GM12878 (cell line): Measurements from ENCODE around the gene VWA7. TPM values are rescaled to one million over a fixed set of nuclear protein-coding genes. Genes with fewer than 3 reads are reported as not detected.
A peak's percentile ranks its signal among the peaks of the same experiment; 100 is the strongest.

ENCODE experiments used
- ATAC-seq: fragments of 200-7000 bp; cut with Tn5 transposase; 3 replicates; pipeline ENCODE4 v1.9.1; 2020; ENCODE audit warnings: mild to moderate bottlenecking, moderate library complexity
- BruUV-seq: library from RNA; stranded (reverse); fragments of 400-500 nt; replicated peaks from 2 replicates; lab custom pipeline; 2021; lab: Mats Ljungman, UMichigan
- CTCF ChIA-PET: fragments of 300-600 bp; sonication (Branson Sonifier 250); formaldehyde crosslinking; extraction: SDS; loops from one replicate; lab custom pipeline; 2021; ENCODE audit warnings: inconsistent platforms; lab: Yijun Ruan, JAX
- POLR2A ChIA-PET: fragments of 350-600 bp; formaldehyde crosslinking; extraction: SDS; loops from one replicate; lab custom pipeline; 2021; ENCODE audit warnings: inconsistent platforms; lab: Charles Lee
- RAD21 ChIA-PET: fragments of 300-600 bp; sonication (Branson Sonifier 250); formaldehyde crosslinking; loops from one replicate; lab custom pipeline; 2023; ENCODE audit warnings: antibody characterized with exemption; ENCODE audit not compliant: unreplicated experiment; lab: Charles Lee
- SMC1A ChIA-PET: fragments of 300-600 bp; sonication (Branson Sonifier 250); formaldehyde crosslinking; loops from one replicate; lab custom pipeline; 2023; ENCODE audit not compliant: unreplicated experiment, uncharacterized antibody; lab: Charles Lee
- DNase-seq: peaks from one replicate; pipeline ENCODE4 v3.0.0-alpha.2; 2011; ENCODE audit warnings: low read depth, low spot score
- FAIRE-seq: peaks from 3 replicates; lab custom pipeline; 2011; peaks lifted over from hg19 to GRCh38; lab: Jason Lieb, UNC
- H2AFZ ChIP-seq: 2 replicates; pipeline ENCODE4 v1.6.0; 2011; ENCODE audit warnings: low read depth, low read length, control low read depth; ENCODE audit not compliant: control insufficient read depth
- H3K27ac ChIP-seq: 2 replicates; pipeline ENCODE4 v1.5.1; 2011; ENCODE audit warnings: control low read depth; ENCODE audit not compliant: control insufficient read depth, insufficient read depth
- H3K27me3 ChIP-seq, 2 experiments: replicated peaks in 1 of 2; 2 replicates each; pipeline versions ENCODE4 v1.6.0 to v1.6.1; 2011; ENCODE audit warnings: low read length in 1 of 2; ENCODE audit not compliant: control insufficient read depth in 2 of 2, insufficient read depth in 2 of 2
- H3K36me3 ChIP-seq, 2 experiments: 2 replicates each; pipeline ENCODE4 v1.5.1; 2011; ENCODE audit warnings: low read length in 1 of 2; ENCODE audit not compliant: control insufficient read depth in 2 of 2, insufficient read depth in 2 of 2
- H3K4me1 ChIP-seq: 2 replicates; pipeline ENCODE4 v1.6.1; 2011; ENCODE audit warnings: mild to moderate bottlenecking, low read length, moderate library complexity, mixed read lengths; ENCODE audit not compliant: control insufficient read depth, insufficient read depth
- H3K4me2 ChIP-seq: 2 replicates; pipeline ENCODE4 v1.6.0; 2011; ENCODE audit warnings: control low read depth; ENCODE audit not compliant: control insufficient read depth, insufficient read depth
- H3K4me3 ChIP-seq: fragments of 200-600 bp; sonication (generic); 2 replicates; pipeline ENCODE4 v1.5.1; 2016
- H3K79me2 ChIP-seq: 2 replicates; pipeline ENCODE4 v1.6.0; 2011; ENCODE audit warnings: low read length; ENCODE audit not compliant: control insufficient read depth, insufficient read depth
- H3K9ac ChIP-seq: 2 replicates; pipeline ENCODE4 v1.8.0; 2011; ENCODE audit warnings: low read length, control low read depth, mixed read lengths; ENCODE audit not compliant: control insufficient read depth, insufficient read depth
- H3K9me3 ChIP-seq: replicated peaks from 3 replicates; pipeline ENCODE4 v1.5.1; 2011; ENCODE audit warnings: mild to moderate bottlenecking, low read length; ENCODE audit not compliant: control insufficient read depth, insufficient read depth
- H4K20me1 ChIP-seq: 2 replicates; pipeline ENCODE4 v1.6.0; 2011; ENCODE audit not compliant: control insufficient read depth, insufficient read depth
- CHD2 ChIP-seq: IDR thresholded peaks from 2 replicates; pipeline ENCODE4 v1.6.1; 2011; ENCODE audit warnings: low read depth, low read length, improper control_type of control experiment, borderline replicate concordance
- CREB1 ChIP-seq: IDR thresholded peaks from 2 replicates; pipeline ENCODE4 v1.6.1; 2012; ENCODE audit warnings: low read depth, mild to moderate bottlenecking, inconsistent platforms
- KLF5 ChIP-seq: fragments of 450-650 bp; IDR thresholded peaks from 2 replicates; pipeline ENCODE4 v1.6.1; 2014; ENCODE audit warnings: mild to moderate bottlenecking; ENCODE audit not compliant: partially characterized antibody
- POLR2A ChIP-seq: IDR thresholded peaks from 2 replicates; pipeline ENCODE4 v1.6.1; 2011; ENCODE audit warnings: low read depth, mild to moderate bottlenecking, low read length
- SIX5 ChIP-seq: IDR thresholded peaks from 2 replicates; pipeline ENCODE4 v1.6.1; 2011; ENCODE audit warnings: mild to moderate bottlenecking, low read depth, low read length, moderate library complexity; ENCODE audit not compliant: severe bottlenecking
- SUZ12 ChIP-seq: fragments of 200-600 bp; sonication (generic); IDR thresholded peaks from one replicate; pipeline ENCODE4 v1.6.1; 2018; ENCODE audit warnings: antibody characterized with exemption, mild to moderate bottlenecking; ENCODE audit not compliant: unreplicated experiment
- TCF7 ChIP-seq: IDR thresholded peaks from 2 replicates; pipeline ENCODE4 v1.6.1; 2014; ENCODE audit warnings: antibody characterized with exemption, borderline replicate concordance
- WGBS: methylation state at CpG from one replicate; pipeline ENCODE4 v1.1.6; 2016; ENCODE audit warnings: low lambda C conversion rate; ENCODE audit not compliant: insufficient replicate concordance, insufficient coverage; ENCODE audit errors: missing lambda C conversion rate; 5-methylcytosine and 5-hydroxymethylcytosine counted together
- in situ Hi-C: fragments of 300-500 bp; cut with MboI; formaldehyde crosslinking; loops from 9 replicates; pipeline ENCODE4 v1.14.3; 2018; ENCODE audit warnings: mixed read lengths
- intact Hi-C: fragments of 100-400 bp; cut with micrococcal nuclease; formaldehyde crosslinking; loops from one replicate; pipeline ENCODE4 v1.14.2; 2022; ENCODE audit not compliant: unreplicated experiment
- polyA plus RNA-seq, 11 experiments: library from polyadenylated mRNA; depleted of rRNA in 4 of 11; unstranded in 6 of 11; stranded (reverse) in 5 of 11; fragments of >200 nt; fragmentation: Nextera tagmentation in 4 of 11; fragmentation: Illumina TruSeq in 1 of 11; extraction: Ambion mirVana in 4 of 11; extraction: Trizol in 1 of 11; gene quantifications; 1 replicate in 1 of 11; 2 replicates in 10 of 11; pipeline versions ENCODE4 v1.2.1 to v1.2.3, GENCODE V29; 2011 to 2016; ENCODE audit warnings: inconsistent platforms in 2 of 11, missing spikeins in 2 of 11, low read depth in 1 of 11
- total RNA-seq, 4 experiments: library from RNA; depleted of rRNA in 3 of 4; stranded (reverse); fragments of >200 nt in 3 of 4; fragmentation: Illumina TruSeq in 1 of 4; extraction: Trizol in 1 of 4; gene quantifications; 2 replicates each; pipeline versions ENCODE4 v1.2.1 to v1.2.3, GENCODE V29; 2013 to 2021

VWA7 gene
- total and polyA plus RNA-seq, 10 of the 15 experiments (the other 5 are each of a cell fraction or from before 2014, with no cell fraction given) = 0.11 to 3.1 (median 1.2) TPM; not detected in 1

DNA sequence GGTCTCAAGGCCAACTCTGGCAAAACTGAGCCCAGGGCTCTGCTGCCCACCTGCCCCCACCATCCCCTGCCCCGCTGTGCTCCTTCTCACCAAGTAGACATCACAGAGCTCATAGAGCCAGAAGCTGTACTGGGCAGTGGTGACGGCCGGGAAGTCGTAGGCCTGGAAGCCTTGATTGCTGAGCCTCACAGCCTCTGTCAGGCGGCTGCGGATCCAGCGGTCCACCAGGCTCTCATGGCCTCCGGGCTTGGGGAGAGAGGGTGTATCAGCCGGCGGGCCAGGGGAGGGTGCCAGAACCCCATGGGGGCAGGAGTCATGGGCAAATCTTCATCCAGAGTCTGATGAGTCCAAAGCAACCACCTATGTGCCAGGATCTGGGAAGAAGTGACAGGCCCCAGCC, 2.8 kb upstream of the VWA7 start:
- TF ChIP-seq SUZ12 = no peak
- peak; percentile 15; the same call in 1 of the 2 replicates for TF ChIP-seq POLR2A
- TF ChIP-seq SIX5 = no peak
- TF ChIP-seq CREB1 = no peak
- no peak for TF ChIP-seq CHD2
- no peak for TF ChIP-seq TCF7
- TF ChIP-seq KLF5 = no peak
- ChIA-PET SMC1A (interaction anchor here (1.1 to 1.4 kb wide), 2 partner anchors 26 to 42 kb away, joined by 4 read pairs; no protein-coding TSS in a partner anchor), RAD21 (interaction anchor here (1.3 kb wide), 1 partner anchor 83 kb away, joined by 3 read pairs; the partner anchor contains the start of gene NEU1), CTCF (interaction anchor here (1.0 to 4.1 kb wide), 2 partner anchors 11 to 15 kb away, joined by 3 to 12 read pairs; partner anchors contain the start of gene VARS1), POLR2A (interaction anchor here (1.3 to 3.2 kb wide), 2 partner anchors 10 to 34 kb away, joined by 3 to 12 read pairs; partner anchors contain the start of genes HSPA1A and HSPA1L)
- no peak for DNase-seq
- no peak overlapping the region for H2AFZ ChIP-seq
- intact Hi-C loops (loop anchor here (10.0 kb wide), 1 partner anchor 45 kb away; the partner anchor contains the start of gene HSPA1B), in situ Hi-C loops (no loop called here)
- no peak overlapping the region for H3K27ac ChIP-seq
- H3K36me3 ChIP-seq = peaks cover 5 to 45% of the 10 kb centered on the region in 2 experiments; a peak in 3 of 4 replicates
- no peaks in the 10 kb centered on the region for H3K79me2 ChIP-seq
- H3K4me2 ChIP-seq = no peak overlapping the region
- no peaks in the 10 kb centered on the region for H3K9me3 ChIP-seq
- no TSS peak for BruUV-seq
- no peaks in the 10 kb centered on the region for H3K27me3 ChIP-seq
- WGBS = 96% methylated on average over 10 of the region's 10 CpGs
- H4K20me1 ChIP-seq = no peaks in the 10 kb centered on the region
- no peak for FAIRE-seq
- ATAC-seq = no peak
- H3K9ac ChIP-seq = no peak overlapping the region
- H3K4me3 ChIP-seq = no peak overlapping the region
- H3K4me1 ChIP-seq = peaks cover 18% of the 10 kb centered on the region
